HG03159 (cell line): ENCODE measurements around the gene NRAP.

ENCODE experiments used
- ATAC-seq: cut with Tn5 transposase; IDR thresholded peaks from one replicate; pipeline ENCODE4 v1.9.1; 2021; ENCODE audit warnings: mild to moderate bottlenecking, moderate library complexity; ENCODE audit not compliant: unreplicated experiment

The NRAP gene, protein sequence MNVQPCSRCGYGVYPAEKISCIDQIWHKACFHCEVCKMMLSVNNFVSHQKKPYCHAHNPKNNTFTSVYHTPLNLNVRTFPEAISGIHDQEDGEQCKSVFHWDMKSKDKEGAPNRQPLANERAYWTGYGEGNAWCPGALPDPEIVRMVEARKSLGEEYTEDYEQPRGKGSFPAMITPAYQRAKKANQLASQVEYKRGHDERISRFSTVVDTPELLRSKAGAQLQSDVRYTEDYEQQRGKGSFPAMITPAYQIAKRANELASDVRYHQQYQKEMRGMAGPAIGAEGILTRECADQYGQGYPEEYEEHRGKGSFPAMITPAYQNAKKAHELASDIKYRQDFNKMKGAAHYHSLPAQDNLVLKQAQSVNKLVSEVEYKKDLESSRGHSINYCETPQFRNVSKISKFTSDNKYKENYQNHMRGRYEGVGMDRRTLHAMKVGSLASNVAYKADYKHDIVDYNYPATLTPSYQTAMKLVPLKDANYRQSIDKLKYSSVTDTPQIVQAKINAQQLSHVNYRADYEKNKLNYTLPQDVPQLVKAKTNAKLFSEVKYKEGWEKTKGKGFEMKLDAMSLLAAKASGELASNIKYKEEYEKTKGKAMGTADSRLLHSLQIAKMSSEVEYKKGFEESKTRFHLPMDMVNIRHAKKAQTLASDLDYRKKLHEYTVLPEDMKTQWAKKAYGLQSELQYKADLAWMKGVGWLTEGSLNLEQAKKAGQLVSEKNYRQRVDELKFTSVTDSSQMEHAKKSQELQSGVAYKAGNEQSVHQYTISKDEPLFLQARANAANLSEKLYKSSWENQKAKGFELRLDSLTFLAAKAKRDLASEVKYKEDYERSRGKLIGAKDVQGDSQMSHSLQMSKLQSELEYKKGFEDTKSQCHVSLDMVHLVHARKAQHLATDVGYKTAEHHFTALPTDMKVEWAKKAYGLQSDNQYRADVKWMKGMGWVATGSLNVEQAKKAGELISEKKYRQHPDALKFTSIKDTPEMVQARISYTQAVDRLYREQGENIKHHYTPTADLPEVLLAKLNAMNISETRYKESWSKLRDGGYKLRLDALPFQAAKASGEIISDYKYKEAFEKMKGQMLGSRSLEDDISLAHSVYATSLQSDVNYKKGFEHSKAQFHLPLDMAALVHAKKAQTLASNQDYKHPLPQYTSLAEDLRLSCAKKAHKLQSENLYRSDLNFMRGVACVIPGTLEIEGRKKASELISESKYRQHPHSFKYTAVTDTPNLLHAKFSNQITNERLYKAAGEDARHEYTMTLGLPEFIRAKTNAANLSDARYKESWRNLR (N-terminal part only)

DNA sequence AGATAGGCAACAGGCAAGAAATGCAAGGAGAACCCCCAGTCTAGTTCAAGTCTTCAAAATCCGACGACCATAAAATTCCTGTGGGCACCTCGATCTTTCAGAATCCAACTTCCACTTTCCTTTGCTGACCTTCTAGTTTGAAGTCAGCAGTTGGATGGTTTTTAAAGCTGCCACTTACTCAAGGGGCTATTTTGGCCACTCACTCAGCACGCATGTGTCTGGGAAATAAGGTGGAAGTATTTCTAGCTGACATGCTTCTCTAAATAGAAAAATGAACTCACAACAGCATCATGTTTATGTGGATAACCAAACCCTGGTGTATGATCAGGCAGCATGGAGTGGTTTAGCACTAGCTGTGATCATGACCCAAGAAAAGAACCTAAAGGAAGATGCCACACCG is at the start of gene NRAP:
Gene NRAP, minus strand, starts transcription at position 134 of the 400 bp plus-strand sequence. CDS start 159 bp downstream, outside the sequence.
- ATAC-seq: no peak

DNA sequence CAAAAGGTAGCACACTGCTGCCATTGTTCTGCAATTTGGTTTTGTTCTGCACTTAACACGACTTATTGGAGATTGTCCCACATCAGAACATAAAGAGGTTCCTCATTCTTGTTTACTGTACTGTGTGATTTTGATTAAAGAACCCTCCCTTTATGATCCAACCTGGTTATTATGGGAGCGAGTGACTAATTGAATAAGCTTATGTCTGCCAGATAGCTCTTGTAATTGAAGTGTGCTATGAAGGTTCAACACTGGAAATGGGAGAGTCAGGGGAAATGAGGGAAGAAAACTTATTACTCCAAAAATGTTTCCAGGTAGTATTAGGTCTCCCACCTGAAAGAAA is 49.8 kb upstream of the NRAP start:
- no peak for ATAC-seq

DNA sequence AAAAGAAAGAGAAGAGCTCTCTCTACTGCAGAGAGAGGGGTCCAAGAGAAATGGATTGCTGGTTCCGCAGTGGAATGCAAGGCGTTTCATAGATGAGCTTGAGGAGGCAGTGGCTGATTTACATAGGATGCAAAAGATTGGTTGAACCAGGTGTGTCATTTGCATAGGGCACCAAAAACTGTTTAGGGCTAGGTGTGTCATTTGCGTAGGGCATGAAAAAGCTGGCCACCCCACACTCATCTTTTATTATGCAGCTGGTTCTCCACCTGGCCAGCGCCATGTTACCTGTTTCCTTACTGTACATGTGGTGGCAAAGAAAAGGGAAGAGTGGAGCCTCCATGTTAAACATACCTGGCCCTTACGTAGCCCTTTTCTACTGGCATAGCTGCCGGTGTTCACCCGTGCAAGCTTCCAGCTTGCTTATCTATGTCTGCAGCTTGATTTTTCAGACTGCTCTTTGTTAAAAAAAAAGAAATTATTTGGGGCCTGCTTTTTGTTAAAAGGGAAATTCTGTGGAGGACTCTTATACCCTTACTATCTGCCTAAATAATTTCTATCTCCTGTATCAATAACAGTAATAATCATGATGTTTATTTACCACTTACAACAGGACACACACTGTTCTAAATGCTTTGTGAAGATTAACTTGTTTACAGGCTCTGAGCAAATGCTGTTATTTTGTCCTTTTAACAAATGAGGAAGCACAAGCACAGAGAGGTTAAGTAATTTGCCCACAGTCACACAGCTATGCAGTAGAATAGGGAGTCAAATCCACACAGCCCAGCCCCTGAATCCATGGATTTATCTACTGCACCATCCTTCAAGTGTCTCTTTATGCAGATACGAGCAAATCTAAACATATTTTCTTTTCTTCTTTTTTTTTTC is 49.2 kb upstream of the NRAP start:
- no peak for ATAC-seq

DNA sequence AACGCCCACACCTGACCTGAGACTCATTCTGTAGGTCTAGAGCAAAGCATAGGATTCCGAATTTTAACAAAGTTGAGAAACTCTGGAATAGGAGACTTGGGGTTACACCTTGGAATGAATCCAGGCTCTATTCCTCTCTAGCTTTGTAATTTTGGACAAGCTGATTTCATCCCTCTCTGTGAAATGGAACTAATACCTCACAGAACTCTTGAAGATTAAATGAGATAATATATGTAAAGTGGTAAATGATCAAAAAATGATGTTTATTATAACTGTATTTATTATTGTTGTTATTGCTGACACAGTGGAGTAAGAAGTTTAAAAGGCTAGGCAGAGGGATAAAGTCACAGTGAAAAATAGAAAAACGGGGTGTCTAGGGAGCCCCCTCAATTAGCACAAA is 48.2 kb upstream of the NRAP start:
- no peak for ATAC-seq

DNA sequence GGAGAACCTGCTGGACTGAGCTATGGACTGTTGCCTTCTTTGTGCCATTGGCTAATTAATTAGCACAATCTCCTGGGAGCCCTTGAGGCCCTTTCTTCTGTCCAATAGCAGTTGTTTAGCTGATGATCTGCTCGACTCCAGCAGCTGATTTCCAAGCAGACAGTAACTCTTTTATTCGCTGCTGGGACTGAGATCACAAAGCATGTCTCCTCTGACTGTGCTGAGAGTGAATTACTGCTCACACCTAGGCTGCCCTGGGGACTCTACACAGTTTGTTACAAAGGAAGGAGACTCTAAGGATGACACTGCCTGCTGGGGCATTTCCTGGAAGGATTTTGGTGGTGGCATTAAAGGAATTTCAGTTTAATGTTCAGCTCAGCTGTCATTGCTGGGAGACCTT is 47.3 kb upstream of the NRAP start:
- ATAC-seq: no peak

DNA sequence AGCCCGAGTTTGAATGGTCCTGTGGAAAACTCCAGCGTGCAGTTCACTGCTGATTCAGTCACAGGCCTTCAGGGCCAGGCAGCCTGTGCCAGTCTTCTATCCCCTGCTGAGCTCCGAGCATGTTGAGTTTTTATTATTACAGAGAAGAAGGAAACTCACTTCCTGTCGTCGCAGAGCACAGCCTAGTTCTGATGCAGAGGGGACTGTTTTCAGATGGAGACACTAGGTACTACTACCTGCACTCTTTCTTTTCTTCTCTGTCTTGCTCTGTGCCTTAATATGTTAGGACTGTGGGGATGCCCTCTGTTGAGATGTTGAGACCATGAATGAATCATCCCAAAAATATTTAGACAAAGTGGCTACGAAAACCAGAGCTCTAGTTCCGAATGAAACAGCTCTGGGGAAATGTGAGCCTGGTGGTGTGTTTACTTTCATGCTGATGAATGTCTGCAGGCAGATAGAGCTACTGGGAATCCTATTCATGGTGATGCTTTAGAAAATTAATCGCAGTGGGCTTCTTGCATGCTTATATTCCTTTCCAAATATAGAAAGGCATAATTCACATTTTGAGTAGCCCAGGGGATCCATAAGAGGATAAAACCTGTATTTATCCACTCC is 45.5 kb upstream of the NRAP start:
- ATAC-seq: no peak

DNA sequence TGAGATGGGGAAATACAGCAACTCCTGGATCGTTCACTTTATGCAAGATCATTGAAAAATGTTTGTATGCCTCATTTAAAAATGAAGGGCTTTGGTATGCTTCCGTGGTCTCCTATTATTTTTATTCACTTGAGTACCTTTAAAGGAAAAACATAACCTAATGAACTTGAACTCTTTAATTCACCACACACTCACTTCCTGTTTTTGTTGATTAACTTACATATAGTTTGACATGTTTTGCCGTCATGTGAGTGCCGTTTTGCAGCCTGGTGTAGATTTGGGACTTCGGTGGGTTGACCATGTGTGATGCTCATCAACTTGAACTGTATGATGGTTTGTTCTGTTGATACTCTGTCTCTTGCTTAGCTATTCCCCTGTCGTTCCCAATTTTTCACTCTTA is 44.8 kb upstream of the NRAP start:
- ATAC-seq: no peak

DNA sequence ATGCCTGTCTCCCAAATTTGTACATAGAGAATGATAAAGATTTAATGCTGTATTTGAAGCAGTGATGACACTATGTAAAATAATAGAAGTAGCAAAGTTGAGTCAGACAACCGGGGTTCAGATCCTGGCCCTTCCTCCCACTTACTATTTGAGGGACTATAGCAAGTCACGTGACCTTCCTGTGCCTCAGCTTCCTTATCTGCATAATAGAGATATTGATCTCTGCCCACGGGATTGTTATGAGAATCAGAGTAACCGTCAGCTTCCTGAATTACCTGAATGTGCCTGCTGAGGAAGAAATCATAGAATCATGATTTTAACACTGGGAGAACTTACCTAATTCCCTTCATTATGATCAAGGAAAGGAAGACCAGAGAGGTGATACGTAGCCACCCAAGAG is 42.8 kb upstream of the NRAP start:
- no peak for ATAC-seq

DNA sequence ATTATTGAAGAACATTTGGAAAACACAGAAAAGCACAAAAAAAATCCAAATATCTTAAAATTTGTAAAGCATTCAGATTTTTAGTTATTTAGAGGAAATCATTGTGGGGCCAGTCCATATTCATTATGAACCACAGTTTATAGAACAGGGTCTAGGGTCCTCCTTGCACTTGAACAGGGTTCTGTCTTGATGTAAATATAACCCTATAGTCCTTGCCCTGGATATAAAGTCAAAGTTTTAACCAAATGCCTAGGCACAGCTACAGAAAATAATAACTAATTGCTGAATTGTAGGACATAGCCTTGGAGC is 41.5 kb upstream of the NRAP start:
- ATAC-seq: no peak

DNA sequence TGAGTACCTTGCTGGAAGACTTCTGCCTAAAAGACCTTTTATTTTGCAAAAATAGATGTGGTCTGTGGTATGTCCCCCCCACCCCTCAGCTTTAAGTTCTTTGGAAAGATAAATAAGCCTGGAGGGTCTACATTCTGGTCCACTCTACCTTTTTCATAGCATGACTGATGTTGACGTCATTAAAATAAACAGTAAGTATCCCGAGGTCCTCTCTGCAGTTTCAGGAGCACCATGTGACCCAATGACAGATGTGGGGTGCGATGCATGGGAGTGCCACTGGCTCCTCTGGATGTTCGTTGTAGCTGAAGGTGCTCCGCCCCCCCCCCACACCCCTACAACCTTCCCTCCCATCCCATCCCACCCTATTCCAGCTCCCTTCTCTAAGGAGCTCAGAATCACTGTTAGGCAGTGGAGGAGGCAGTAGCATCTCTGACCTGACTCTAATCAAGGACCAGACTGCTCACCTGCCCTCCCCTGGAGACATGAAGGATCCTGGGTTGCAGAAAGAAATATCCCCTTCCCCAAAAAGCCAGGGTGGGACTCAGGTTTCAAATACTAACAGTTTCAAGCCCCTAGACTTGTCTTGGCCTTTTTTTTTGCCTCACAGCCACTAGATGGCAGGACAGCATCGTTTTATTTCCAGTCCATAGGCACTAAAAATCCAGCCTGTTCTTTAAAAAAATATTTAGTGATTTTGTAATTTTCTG is 40.9 kb upstream of the NRAP start:
- no peak for ATAC-seq

DNA sequence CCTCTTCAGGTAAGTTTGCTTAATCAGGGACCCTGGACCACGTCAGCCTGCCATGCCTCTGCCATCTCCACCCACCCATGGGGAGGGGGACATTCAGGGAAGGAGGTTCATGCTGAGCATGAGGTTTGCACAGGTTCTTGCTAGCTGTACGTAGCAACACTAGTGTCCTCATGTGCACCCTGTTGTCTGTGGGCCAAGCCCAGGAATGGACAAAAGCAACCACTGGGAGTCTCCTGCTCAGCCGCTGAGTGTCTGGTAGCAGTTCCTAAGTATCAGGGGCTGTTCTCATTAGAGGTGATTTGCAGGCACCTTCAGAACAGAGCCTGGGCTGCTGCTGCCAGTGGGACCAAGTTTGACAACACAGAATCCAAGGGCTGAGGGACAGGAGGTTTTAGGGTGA is 33.8 kb upstream of the NRAP start:
- no peak for ATAC-seq

DNA sequence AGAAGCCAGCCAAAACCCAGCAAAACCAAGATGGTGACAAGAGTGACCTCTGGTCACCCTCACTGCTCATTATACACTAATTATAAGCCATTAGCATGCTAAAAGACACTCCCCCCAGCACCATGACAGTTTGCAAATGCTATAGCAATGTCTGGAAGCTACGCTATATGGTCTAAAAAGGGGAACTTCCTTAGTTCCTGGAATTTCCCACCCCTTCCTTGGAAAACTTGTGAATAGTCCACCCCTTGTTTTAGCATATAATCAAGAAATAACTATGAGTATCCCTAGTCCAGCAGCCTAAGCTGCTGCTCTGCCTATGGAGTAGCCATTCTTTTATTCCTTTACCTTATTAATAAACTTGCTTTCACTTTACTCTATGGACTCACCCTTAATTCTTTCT is 31.9 kb upstream of the NRAP start:
- no peak for ATAC-seq

DNA sequence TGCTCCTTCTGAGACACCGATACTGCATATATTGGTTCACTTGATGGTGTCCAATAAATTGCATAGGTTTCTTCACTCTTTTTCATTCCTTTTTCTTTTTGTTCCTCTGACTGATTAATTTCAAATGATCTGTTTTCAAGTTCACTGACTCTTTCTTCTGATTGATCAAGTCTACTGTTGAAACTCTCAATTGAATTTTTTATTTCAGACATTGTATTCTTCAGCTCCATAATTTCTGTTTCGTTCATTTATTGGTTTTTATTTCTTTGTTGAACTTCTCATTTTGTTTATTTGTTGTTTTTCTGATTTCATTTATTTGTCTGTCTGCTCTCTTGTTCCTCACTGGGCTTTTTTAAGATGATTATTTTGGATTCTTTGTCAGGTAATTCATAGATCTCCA is 29.5 kb upstream of the NRAP start:
- no peak for ATAC-seq

DNA sequence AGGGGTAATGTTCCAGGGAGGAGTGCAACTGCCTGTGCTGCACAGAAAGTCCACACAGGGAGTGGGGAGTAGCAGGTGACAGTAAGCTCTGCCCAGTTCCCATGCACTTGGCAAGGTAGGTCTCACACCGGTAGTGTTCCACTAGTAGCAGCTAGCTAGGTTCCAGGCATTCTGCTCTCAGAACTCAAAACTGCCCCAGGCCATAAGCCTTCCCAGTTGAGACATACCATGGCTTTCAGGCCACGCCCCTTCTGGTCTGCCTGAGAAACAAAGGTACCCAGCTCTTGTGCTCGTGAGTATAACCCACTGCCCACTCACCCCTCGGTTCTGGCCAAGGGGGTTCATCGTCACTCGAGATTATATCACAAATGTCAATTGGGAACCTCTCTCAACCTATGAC is 28.4 kb upstream of the NRAP start:
- no peak for ATAC-seq

DNA sequence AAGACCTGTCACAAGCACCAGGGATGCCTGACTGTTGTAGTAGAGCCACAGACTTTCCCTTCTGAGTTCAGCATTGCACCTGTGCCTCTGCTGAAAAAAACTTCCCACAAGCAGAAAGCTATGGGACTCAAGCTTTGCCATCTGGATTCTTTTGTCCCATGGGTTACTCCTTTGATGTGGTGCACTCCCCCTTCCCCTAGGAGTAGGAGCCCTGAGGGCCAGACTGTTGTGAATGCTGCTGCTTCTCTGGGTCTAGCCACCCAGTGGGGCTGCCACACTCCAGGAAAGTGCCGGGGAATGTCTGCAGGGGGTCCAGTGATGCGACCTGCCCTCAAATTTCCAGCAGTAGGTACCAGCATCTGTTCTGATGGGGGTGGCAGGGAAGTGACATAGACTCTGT is 27.5 kb upstream of the NRAP start:
- ATAC-seq: no peak

DNA sequence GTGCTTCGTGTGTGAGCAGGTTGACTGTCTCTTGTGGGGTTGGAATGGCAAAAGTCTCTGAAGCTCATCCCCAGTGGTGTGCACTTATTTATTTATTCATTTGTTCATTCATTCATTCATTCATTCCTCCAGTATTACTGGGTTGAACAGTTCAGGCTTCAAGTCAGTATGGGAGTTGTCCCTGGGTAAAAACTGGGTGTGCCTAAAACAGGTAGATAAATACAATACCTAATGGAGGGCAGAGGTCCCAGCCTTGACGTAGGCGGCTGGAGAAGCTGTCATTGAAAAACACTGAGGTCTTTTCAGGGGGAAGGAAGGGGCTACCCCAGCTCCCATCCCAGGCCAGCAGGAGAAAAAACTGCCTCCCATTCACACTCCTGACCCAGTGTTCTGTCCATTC is 26.9 kb upstream of the NRAP start:
- ATAC-seq: no peak

DNA sequence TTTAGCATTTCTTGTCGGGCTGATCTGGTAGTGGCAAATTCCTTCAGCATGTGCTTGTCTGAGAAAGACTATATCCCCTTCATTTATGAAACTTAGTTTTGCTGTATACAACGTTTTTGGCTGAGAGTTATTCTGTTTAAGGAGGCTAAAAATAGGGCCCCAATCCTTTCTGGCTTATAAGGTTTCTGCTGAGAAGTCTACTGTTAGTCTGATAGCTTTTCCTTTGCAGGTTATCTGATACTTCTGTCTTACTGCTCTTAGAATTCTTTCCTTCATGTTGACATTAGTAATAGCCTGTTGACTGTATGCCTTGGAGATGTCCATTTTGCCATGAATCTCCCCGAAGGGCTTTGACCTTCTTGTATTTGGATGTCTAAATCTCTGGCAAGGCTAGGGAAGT is 25.7 kb upstream of the NRAP start:
- ATAC-seq: no peak

DNA sequence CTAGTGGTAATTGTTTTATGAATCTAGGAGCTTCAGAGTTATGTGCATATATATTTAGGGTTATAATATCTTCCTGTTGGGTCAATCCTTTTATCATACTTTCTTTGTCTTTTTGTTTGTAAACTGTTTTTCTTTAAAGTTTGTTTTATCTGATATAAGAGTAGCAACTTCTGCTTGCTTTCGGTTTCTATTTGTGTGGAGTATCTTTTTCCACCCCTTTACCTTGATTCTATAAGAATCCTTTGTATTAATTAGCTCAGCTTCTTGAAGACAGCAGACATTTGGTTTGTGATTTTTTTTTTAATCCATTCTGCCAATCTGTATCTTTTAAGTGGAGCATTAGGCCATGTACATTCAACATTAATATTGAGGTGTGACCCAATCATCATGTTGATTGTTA is 25.2 kb upstream of the NRAP start:
- no peak for ATAC-seq

DNA sequence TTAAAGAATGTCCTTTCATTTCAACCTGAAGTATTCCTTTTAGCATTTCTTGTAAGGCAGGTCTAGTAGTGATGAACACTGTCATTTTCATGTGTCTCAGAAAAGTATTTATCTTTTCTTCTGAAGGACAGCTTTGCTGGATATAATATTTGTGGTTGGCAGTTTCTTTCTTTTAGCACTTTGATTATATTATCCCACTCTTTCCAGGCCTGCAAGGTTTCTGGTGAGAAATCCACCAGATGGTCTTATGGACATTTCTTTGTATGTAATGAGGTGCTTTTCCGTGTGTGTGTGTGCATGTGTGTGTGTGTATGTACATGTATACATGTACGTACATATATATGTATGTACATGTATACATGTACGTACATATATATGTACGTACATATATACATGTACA is 23.2 kb upstream of the NRAP start:
- ATAC-seq: no peak

DNA sequence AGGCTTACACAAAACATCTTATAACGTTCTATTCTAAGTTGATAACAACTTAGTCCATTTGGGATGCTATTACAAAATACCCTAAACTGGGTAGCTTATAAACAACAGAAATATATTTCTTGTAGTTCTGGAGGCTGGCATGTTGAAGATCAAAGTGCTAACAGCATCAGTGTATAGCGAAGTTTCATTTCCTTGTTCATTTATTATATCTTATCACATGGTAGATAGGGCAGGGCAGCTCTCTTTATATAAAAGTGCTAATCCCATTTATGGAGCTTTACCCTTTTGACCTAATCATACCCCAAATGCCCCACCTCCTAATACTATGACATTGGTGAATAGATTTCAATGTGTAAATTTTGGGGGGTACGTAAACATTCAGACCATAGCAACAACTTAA is 22.2 kb upstream of the NRAP start:
- ATAC-seq: no peak
